GM12801 (cell line): ENCODE results near the gene EEF1E1.

Experiments used
- TF ChIP-seq, protein P1 (sequence below): IDR thresholded peaks from one replicate; pipeline ENCODE4 v1.5.1; 2011; ENCODE audit warnings: control low read depth; ENCODE audit not compliant: insufficient read length; ENCODE audit errors: extremely low read depth

Gene EEF1E1

GRCh38 chr6:8041913-8042583 is 60.3 kb downstream of the EEF1E1 start:
- TF ChIP-seq, protein P1, sequence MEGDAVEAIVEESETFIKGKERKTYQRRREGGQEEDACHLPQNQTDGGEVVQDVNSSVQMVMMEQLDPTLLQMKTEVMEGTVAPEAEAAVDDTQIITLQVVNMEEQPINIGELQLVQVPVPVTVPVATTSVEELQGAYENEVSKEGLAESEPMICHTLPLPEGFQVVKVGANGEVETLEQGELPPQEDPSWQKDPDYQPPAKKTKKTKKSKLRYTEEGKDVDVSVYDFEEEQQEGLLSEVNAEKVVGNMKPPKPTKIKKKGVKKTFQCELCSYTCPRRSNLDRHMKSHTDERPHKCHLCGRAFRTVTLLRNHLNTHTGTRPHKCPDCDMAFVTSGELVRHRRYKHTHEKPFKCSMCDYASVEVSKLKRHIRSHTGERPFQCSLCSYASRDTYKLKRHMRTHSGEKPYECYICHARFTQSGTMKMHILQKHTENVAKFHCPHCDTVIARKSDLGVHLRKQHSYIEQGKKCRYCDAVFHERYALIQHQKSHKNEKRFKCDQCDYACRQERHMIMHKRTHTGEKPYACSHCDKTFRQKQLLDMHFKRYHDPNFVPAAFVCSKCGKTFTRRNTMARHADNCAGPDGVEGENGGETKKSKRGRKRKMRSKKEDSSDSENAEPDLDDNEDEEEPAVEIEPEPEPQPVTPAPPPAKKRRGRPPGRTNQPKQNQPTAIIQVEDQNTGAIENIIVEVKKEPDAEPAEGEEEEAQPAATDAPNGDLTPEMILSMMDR = no peak

DNA sequence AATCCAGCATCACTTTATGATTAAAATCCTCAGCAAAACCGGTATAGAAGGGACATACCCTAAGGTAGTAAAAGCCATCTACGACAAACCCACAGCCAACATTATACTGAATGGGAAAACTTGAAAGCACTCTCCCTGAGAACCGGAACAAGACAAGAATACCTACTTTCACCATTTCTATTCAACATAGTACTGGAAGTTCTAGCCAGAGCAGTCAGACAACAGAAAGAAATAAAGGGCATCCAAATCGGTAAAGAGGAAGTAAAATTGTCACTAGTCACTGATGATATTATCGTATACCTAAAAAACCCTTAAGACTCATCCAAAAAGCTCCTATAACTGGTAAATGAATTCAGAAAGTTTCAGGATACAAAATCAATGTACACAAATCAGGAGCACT is 71.4 kb downstream of the EEF1E1 start:
- TF ChIP-seq, protein P1 = no peak
